Neural cell (in vitro differentiated cells): Measurements from ENCODE around the gene MOBP.

Source experiments
- EZH2 ChIP-seq: fragments of 200-600, 300-800 bp; shearing (Covaris generic), sonication (generic); IDR thresholded peaks from 2 replicates; pipeline ENCODE4 v1.6.1; 2014; ENCODE audit warnings: antibody characterized with exemption, low read length, borderline replicate concordance, mild to moderate bottlenecking; ENCODE audit not compliant: insufficient read depth, poor library complexity, severe bottlenecking
- TAF1 ChIP-seq: IDR thresholded peaks from 2 replicates; pipeline ENCODE4 v1.6.1; 2012; ENCODE audit warnings: low read depth
- TF ChIP-seq, protein P1 (sequence below): fragments of 450-650 bp; IDR thresholded peaks from 2 replicates; pipeline ENCODE4 v1.5.1; 2014; ENCODE audit warnings: antibody characterized with exemption, mild to moderate bottlenecking, moderate library complexity; ENCODE audit not compliant: poor library complexity, severe bottlenecking
- TF ChIP-seq, protein P2 (sequence below): IDR thresholded peaks from 2 replicates; pipeline ENCODE4 v1.6.1; 2012; ENCODE audit warnings: borderline replicate concordance

DNA sequence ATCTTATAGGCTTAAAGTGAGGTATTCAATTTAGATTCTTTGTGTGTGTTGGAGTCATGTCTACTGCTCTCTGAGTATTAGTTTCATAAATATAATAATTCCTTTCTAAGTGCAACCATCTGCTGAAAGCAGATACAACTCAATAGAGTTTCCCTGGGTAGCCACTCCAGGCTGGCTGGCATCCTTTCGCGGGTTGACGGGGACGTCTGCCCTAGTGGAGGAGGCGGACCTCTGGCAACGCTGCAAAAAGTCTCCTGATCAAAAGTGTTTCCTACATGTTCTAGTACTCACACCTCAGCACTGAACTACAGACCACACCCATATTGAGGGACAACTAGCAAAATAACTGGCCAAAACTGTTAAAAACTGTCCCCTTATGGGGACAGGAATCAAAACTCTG lies 2.5 kb downstream of the MOBP start:
- TF ChIP-seq, protein P1, sequence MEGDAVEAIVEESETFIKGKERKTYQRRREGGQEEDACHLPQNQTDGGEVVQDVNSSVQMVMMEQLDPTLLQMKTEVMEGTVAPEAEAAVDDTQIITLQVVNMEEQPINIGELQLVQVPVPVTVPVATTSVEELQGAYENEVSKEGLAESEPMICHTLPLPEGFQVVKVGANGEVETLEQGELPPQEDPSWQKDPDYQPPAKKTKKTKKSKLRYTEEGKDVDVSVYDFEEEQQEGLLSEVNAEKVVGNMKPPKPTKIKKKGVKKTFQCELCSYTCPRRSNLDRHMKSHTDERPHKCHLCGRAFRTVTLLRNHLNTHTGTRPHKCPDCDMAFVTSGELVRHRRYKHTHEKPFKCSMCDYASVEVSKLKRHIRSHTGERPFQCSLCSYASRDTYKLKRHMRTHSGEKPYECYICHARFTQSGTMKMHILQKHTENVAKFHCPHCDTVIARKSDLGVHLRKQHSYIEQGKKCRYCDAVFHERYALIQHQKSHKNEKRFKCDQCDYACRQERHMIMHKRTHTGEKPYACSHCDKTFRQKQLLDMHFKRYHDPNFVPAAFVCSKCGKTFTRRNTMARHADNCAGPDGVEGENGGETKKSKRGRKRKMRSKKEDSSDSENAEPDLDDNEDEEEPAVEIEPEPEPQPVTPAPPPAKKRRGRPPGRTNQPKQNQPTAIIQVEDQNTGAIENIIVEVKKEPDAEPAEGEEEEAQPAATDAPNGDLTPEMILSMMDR, result no peak
- no peak for TF ChIP-seq EZH2
- TF ChIP-seq, protein P2, sequence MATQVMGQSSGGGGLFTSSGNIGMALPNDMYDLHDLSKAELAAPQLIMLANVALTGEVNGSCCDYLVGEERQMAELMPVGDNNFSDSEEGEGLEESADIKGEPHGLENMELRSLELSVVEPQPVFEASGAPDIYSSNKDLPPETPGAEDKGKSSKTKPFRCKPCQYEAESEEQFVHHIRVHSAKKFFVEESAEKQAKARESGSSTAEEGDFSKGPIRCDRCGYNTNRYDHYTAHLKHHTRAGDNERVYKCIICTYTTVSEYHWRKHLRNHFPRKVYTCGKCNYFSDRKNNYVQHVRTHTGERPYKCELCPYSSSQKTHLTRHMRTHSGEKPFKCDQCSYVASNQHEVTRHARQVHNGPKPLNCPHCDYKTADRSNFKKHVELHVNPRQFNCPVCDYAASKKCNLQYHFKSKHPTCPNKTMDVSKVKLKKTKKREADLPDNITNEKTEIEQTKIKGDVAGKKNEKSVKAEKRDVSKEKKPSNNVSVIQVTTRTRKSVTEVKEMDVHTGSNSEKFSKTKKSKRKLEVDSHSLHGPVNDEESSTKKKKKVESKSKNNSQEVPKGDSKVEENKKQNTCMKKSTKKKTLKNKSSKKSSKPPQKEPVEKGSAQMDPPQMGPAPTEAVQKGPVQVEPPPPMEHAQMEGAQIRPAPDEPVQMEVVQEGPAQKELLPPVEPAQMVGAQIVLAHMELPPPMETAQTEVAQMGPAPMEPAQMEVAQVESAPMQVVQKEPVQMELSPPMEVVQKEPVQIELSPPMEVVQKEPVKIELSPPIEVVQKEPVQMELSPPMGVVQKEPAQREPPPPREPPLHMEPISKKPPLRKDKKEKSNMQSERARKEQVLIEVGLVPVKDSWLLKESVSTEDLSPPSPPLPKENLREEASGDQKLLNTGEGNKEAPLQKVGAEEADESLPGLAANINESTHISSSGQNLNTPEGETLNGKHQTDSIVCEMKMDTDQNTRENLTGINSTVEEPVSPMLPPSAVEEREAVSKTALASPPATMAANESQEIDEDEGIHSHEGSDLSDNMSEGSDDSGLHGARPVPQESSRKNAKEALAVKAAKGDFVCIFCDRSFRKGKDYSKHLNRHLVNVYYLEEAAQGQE, result no peak
- TF ChIP-seq TAF1, result no peak
